ENCODE results near the gene PROZ.

The PROZ gene

GRCh38 chr13:113207890-113208420 lies 49.5 kb downstream of the PROZ start:
- no peak for DNase-seq (ENCODE audit: low read depth in 2 of 2)

DNA sequence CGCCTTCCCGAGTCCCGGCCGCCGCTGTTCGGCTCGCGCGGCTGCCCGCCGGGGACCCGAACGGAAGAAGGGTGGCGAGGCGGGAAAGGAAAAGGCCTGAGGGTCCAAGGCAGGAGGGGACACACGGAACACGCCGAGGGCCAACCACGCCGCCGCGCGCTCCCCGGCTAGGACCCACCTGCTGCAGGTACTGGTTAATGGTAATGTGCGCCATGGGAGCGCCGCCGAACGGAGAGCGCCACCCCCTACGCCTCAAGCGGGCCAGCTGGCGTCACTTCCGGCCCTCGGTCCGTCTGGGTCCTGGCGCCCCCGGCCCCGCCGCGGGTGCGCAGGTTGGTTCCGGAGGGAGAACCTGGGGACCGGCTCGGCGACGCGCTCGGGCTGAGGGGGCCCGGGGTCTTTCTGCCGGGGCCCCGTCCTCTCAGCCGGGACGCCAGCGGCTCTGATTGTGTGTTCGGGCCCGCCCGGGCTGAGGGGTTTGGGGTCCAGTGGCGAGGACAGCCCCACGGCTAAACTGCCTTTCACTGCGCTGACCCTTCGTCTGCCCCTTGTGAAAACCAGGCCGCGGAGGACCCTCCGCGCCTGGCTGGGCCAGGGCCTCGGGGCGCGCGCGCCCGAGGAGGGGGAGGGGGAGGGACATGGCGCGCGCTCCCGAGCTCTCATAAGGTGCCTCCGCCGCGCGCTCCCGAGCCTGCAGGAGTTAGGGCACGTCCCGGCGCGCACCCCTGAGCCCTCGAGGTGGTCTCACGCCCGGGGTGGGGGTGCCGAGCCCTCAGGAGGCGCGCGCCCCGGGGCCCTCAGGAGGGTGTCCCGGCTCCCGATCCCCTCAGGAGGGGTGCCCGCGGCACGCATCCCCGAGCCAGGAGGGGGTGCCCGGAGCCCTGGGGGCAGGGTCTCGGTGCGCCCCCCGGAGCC lies 50.2 kb downstream of the PROZ start, which contains the start of gene PCID2:
Gene PCID2 (minus strand): TSS at position 249 of the 915 bp plus-strand sequence. CDS start 35 bp downstream, at position 214.
- peak; percentile 78 to 83 for DNase-seq (ENCODE audit: low read depth in 2 of 2)

DNA sequence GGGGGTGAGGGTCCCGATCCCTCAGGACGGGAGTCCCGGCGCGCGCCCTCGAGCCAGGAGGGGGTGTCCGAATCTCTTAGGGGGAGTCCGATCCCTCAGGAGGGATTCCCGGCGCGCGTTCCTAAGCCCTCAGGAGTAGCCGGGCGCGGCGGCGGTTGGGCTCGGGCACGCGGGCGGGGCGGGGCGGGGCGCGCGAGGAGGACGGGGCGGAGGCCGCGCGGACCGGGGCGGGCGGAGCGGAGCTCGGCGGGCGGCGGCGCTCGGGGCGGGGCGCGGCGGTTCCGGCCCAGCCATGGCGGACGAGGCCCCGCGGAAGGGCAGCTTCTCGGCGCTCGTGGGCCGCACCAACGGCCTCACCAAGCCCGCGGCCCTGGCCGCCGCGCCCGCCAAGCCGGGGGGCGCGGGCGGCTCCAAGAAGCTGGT lies 50.9 kb downstream of the PROZ start, which contains the start of gene CUL4A:
Gene CUL4A (plus strand): TSS at position 278 of the 423 bp plus-strand sequence. CDS start 15 bp downstream, at position 293.
- peak; percentile 57 to 69 for DNase-seq (ENCODE audit: low read depth in 2 of 2)

- DNase-seq (ENCODE audit: low read depth in 2 of 2): peak; percentile 27 to 53
These were observed 51.4 kb downstream of the PROZ start for GRCh38 chr13:113209759-113210421.

- DNase-seq (ENCODE audit: low read depth in 2 of 2): no peak
These were observed 52.4 kb downstream of the PROZ start for GRCh38 chr13:113210833-113211232.

GRCh38 chr13:113211774-113212173 lies 53.3 kb downstream of the PROZ start:
- DNase-seq (ENCODE audit: low read depth in 2 of 2): no peak

GRCh38 chr13:113216254-113217048 lies 58.0 kb downstream of the PROZ start:
- DNase-seq (ENCODE audit: low read depth in 2 of 2): no peak

DNA sequence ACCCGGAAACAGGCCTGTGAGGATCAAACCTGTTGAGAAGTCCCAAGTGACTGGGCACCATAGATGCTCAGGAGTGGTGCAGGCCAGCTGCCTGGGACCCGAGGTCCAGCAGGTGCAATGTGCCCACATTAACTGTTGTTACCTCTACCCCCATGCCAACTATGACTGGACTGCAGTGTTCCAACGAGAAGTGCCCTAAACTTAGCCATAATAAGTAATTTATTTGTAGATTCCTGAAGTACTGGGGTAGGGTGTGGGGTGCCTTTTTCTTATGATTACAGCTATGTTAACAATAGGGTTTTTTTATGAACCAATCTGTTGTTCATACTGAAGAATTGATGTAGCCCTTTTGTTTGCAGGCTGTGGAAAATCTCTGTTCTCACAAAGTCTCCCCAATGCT lies 60.1 kb downstream of the PROZ start:
- DNase-seq (ENCODE audit: low read depth in 2 of 2): no peak

DNA sequence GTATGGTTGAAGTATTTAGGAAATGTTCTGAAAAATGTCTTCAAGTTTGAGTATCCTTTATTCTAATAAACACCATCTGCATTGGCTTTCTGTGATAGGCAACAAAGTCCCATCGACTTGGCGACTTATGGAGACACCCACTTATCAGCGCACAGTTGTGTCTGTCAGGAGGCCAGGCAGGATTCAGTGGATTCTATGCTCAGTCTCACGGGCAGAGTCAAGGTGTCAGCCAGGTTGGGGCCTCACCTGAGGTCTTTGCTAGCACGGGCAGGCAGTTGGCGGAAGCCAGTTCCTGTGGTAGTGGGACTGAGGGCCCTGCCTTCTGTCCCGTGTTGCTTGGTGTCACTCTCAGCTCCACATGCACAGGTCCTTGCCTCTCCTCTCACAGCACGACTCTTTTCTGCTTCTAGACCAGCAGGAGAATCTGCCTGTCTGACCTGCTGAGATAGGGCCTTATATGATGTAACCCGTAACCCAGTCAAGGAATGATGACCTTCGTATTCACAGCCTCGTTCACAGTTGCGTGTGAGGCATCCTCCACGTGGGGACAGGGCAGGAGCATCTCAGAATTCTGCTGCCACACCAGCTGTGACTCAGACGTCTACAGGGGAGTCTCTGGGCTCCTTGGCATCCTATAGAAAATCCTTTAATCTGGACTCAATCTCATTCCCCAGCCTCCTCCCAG lies 61.0 kb downstream of the PROZ start:
- no peak for DNase-seq (ENCODE audit: low read depth in 2 of 2)

DNA sequence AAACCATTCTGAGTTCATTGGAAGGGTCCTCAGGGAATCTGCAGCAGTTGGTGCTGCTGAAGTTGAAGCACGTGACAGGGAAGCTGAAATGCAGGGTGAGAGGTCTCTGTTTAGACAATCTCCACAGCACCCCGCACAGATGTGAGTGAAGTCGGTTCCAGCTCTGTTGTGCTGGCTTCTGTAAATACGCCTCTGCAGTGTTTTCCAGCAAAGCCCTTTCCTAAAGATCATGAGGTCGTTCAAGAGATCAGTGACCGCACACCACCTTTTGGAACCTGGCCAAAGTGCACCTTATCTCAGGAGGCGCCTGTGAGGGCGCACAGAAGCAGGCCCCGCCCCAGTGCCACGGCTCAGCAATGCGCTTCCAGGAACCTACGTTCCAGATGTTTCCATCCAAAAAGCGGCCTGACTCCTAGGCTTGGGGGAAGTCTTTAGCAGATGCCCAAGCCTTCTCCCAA lies 61.7 kb downstream of the PROZ start:
- no peak for DNase-seq (ENCODE audit: low read depth in 2 of 2)

DNA sequence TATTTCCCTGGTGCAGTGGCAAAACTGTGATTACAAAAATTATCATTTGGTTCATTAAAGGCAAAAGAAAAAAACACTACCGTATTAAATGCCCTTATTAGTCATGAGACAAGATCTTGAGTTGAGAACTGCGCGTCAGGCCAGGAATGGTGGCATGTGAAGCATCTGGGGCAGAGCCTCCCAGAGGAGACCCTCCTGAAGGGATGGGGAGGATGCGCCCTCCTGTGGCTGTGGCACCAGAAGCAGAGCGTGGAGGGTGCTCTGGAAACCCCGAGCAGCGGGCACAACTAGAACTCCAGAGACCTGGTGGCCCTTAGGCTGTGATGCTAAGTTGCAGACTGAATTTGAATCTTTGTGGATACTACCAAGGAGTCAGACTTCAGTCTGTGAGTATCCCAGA lies 62.4 kb downstream of the PROZ start:
- DNase-seq (ENCODE audit: low read depth in 2 of 2): no peak
